ENCODE data around the gene HGD.
"Not testable (repeated sequence)": the region's sequence is repeated elsewhere in the genome, so short reads cannot be mapped to it uniquely, and the experiment has no call there.

HGD gene, protein sequence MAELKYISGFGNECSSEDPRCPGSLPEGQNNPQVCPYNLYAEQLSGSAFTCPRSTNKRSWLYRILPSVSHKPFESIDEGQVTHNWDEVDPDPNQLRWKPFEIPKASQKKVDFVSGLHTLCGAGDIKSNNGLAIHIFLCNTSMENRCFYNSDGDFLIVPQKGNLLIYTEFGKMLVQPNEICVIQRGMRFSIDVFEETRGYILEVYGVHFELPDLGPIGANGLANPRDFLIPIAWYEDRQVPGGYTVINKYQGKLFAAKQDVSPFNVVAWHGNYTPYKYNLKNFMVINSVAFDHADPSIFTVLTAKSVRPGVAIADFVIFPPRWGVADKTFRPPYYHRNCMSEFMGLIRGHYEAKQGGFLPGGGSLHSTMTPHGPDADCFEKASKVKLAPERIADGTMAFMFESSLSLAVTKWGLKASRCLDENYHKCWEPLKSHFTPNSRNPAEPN

DNA sequence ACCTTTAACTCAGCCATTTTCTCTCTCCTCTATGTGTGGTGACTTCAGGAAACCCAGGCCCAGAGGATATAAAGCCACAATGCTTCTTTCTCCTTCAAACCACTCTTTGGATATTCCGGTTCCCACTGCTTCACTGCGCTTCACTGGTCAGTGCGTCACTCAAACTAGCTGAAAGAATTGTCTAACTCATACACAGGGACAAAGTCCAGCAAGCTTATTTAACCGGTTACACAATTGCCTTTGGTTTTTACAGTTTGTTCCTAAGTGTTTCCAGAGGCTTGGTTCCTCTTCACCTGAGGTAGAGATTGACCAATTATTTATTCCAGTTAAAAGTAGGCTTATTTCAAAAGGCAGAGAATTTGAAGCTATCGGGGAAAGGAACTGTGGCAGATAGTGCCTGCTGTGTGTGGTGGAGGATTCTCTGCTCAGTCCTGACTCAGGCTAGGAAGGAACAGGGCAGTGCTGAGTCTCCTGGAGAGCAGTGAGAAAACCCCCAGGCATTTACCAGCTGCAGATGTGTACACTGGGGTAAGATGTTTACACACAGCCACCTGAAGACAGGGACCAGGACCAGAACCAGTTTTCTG lies at the start of gene HGD:
HGD (minus strand) TSS at position 145 of the 587 bp plus-strand sequence; CDS start at position 17, 128 bp downstream.
- TF ChIP-seq, protein P1, sequence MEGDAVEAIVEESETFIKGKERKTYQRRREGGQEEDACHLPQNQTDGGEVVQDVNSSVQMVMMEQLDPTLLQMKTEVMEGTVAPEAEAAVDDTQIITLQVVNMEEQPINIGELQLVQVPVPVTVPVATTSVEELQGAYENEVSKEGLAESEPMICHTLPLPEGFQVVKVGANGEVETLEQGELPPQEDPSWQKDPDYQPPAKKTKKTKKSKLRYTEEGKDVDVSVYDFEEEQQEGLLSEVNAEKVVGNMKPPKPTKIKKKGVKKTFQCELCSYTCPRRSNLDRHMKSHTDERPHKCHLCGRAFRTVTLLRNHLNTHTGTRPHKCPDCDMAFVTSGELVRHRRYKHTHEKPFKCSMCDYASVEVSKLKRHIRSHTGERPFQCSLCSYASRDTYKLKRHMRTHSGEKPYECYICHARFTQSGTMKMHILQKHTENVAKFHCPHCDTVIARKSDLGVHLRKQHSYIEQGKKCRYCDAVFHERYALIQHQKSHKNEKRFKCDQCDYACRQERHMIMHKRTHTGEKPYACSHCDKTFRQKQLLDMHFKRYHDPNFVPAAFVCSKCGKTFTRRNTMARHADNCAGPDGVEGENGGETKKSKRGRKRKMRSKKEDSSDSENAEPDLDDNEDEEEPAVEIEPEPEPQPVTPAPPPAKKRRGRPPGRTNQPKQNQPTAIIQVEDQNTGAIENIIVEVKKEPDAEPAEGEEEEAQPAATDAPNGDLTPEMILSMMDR (IDR thresholded peaks at IDR 0.05; ENCODE audit: extremely low read depth, insufficient read depth, missing control alignments), result no peak
- DNase-seq (ENCODE audit: low spot score), result no peak
- in situ Hi-C loops (cut with MboI; ENCODE audit: low pct_unique_long_range_greater_than_20kb, low sequenced_read_pairs, unreplicated experiment), result no loop called here

DNA sequence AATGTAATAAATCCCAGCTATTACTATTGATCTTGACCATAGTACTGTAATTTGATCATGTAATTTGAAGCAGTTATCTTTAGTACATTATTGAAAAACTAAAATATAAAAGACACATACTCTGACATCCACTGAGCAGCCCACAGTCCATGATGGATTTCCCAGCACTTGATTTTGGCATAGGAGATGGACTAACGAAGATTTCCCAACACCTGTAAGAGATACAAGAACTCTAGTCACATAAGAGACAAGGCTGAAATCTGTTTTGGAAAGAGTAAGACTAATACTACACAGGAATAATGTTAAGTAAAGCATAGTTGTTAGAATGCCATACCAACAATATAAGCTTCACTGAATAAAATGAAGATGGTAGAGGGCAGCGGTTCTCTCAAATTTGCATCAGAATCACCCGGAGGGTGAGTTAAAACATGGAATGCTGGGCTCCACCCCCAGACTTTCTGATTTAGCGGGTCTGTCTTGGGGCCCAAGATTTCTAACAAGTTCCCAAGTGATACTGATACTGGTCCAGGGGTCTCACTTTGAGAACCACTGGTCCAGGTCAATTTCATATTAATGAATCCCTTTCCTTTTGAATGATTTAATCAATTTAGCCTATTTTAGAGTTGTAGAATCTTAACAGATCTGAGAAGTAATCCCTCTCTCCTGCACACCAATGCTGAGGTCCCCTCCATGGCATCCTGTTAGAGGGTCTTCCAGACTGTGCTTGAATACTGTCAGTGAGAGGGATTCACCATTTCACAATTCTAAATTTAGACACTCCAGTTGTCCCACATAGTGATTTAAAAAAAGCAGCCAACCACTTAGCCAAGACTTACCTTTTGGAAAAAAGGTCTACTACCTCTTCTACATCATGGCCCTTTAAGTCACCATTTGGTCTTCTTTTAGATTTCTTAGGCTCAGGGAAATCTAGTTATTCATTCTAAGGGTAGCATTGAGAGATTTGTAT lies 48.8 kb upstream of the HGD start:
- in situ Hi-C loops (cut with MboI; ENCODE audit: low pct_unique_long_range_greater_than_20kb, low sequenced_read_pairs, unreplicated experiment), result no loop called here
- no peak for DNase-seq (ENCODE audit: low spot score)
- TF ChIP-seq, protein P1 (IDR thresholded peaks at IDR 0.05; ENCODE audit: extremely low read depth, insufficient read depth, missing control alignments), result no peak

GRCh38 chr3:120726791-120727190 lies 44.8 kb upstream of the HGD start:
- TF ChIP-seq, protein P1 (IDR thresholded peaks at IDR 0.05; ENCODE audit: extremely low read depth, insufficient read depth, missing control alignments), result no peak
- in situ Hi-C loops (cut with MboI; ENCODE audit: low pct_unique_long_range_greater_than_20kb, low sequenced_read_pairs, unreplicated experiment), result no loop called here
- no peak for DNase-seq (ENCODE audit: low spot score)

DNA sequence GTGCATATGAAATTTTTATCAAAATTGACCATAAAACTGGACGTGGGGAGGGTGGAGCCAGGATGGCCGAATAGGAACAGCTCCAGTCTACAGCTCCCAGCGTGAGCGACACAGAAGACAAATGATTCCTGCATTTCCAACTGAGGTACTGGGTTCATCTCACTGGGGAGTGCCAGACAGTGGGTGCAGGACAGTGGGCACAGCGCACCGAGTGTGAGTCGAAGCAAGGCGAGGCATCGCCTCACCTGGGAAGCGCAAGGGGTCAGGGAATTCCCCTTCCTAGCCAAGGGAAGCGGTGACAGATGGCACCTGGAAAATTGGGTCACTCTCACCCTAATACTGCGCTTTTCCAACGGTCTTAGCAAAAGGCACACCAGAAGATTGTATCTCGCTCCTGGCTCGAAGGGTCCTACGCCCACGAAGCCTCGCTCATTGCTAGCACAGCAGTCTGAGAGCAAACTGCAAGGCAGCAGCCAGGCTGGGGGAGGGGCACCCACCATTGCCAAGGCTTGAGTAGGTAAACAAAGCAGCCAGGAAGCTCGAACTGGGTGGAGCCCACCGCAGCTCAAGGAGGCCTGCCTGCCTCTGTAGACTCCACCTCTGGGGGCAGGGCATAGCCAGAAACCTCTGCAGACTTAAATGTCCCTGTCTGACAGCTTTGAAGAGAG lies 37.3 kb upstream of the HGD start:
- in situ Hi-C loops (cut with MboI; ENCODE audit: low pct_unique_long_range_greater_than_20kb, low sequenced_read_pairs, unreplicated experiment), result not testable (repeated sequence)

DNA sequence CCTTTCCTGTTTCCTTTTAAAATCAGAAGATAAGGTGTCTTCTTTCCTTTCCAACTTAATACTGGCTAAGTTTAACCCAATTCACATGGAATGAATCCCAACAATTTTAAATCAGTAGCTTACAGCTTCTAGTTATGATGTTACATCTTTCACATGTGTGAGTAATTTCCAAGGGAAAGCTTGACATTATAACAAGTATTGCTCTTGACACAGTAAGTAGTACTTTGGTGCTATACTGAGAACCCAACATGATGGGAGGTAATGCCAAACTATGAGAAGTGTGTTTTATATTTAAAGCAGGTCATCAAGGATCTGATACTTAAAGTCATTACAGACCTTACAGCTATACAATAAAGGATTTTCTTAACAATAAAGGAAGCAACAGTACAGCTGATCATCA lies 31.2 kb upstream of the HGD start:
- in situ Hi-C loops (cut with MboI; ENCODE audit: low pct_unique_long_range_greater_than_20kb, low sequenced_read_pairs, unreplicated experiment), result no loop called here
- TF ChIP-seq, protein P1 (IDR thresholded peaks at IDR 0.05; ENCODE audit: extremely low read depth, insufficient read depth, missing control alignments), result no peak
- no peak for DNase-seq (ENCODE audit: low spot score)

More for the DNA sequence above, 37.3 kb upstream of the HGD start:
- DNase-seq (ENCODE audit: low spot score), result not testable (repeated sequence)

DNA sequence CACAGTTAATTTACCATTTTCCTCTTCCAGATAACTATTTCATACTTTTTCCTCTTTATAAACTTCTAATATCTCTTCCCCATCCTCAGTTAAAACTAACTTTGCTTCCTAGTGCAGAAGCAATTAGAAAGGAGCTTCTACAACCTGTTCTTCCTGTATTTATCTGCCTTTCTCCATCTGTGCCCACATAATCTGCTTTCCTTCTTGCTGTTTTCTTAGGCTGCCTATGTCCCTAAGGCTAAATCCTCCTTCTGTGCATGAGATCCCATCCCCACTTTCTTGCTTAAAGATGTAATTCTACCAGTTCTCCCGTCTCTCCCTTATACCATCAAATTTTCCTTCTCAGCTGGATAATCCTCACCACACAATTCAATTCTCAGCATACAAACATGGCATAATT lies 28.3 kb upstream of the HGD start:
- DNase-seq (ENCODE audit: low spot score), result no peak
- in situ Hi-C loops (cut with MboI; ENCODE audit: low pct_unique_long_range_greater_than_20kb, low sequenced_read_pairs, unreplicated experiment), result no loop called here
- TF ChIP-seq, protein P1 (IDR thresholded peaks at IDR 0.05; ENCODE audit: extremely low read depth, insufficient read depth, missing control alignments), result no peak
